BJ (cell line): ENCODE data around the gene TRAK2. TPM values are rescaled to one million over a fixed set of nuclear protein-coding genes. Genes with fewer than 3 reads are reported as not detected.
A peak's percentile ranks its signal among the peaks of the same experiment; 100 is the strongest.

Experiments
- CTCF ChIA-PET: fragments of 350-600 bp; formaldehyde crosslinking; extraction: SDS; loops from one replicate; lab custom pipeline; 2021; ENCODE audit warnings: antibody characterized with exemption, inconsistent platforms; lab: Yijun Ruan, JAX
- POLR2A ChIA-PET: fragments of 300-600 bp; sonication (Branson Sonifier 250); formaldehyde crosslinking; extraction: SDS; loops from one replicate; lab custom pipeline; 2021; ENCODE audit warnings: antibody characterized with exemption; lab: Charles Lee
- DNase-seq: peaks from one replicate; pipeline ENCODE4 v3.0.0-alpha.2; 2011; ENCODE audit warnings: low read depth
- H3K27me3 ChIP-seq: 2 replicates; pipeline ENCODE4 v1.6.0; 2011; ENCODE audit warnings: low read length; ENCODE audit not compliant: control insufficient read depth, insufficient read depth
- H3K36me3 ChIP-seq: 2 replicates; pipeline ENCODE4 v1.5.1; 2011; ENCODE audit warnings: low read length; ENCODE audit not compliant: control insufficient read depth, insufficient read depth
- H3K4me3 ChIP-seq: 2 replicates; pipeline ENCODE4 v1.5.1; 2011; ENCODE audit warnings: low read depth, mild to moderate bottlenecking, control low read depth, low read length
- CTCF ChIP-seq: IDR thresholded peaks from 2 replicates; pipeline ENCODE4 v1.5.1; 2011; ENCODE audit warnings: low read depth, mild to moderate bottlenecking, control low read depth, inconsistent platforms, low read length, moderate library complexity; ENCODE audit not compliant: insufficient read depth
- polyA plus RNA-seq: library from polyadenylated mRNA; depleted of rRNA; stranded (reverse); fragments of >200 nt; gene quantifications from 2 replicates; pipeline ENCODE4 v1.2.3, GENCODE V29; 2011

Gene TRAK2
- polyA plus RNA-seq, 1 experiment = 25.3 TPM

- DNase-seq = no peak
- no peak for TF ChIP-seq CTCF
- ChIA-PET CTCF (no interaction called here), POLR2A (no interaction called here)
- Histone ChIP-seq H3K4me3 (no peak overlapping the region), H3K36me3 (peaks cover 7% of the 10 kb centered on the region), H3K27me3 (no peaks in the 10 kb centered on the region)
Measured at GRCh38 chr2:201460532-201460931, 9.3 kb upstream of the TRAK2 start.

- ChIA-PET CTCF (no interaction called here), POLR2A (no interaction called here)
- Histone ChIP-seq H3K36me3 (peaks cover 4% of the 10 kb centered on the region; the same call in 1 of the 2 replicates), H3K4me3 (no peak overlapping the region), H3K27me3 (no peaks in the 10 kb centered on the region)
- no peak for TF ChIP-seq CTCF
- DNase-seq = no peak
Measured at GRCh38 chr2:201458381-201458780, 7.1 kb upstream of the TRAK2 start.

- DNase-seq = no peak
- no peaks in the 10 kb centered on the region for H3K36me3 ChIP-seq
- ChIA-PET CTCF (interaction anchor here (0.8 to 1.4 kb wide), 4 partner anchors 8 to 166 kb away, joined by 3 to 5 read pairs (median 3); a partner anchor contains a TSS), POLR2A (no interaction called here)
- H3K4me3 ChIP-seq = no peak overlapping the region; the same call in 1 of the 2 replicates
- TF ChIP-seq CTCF = no peak
- H3K27me3 ChIP-seq = no peaks in the 10 kb centered on the region
Measured at GRCh38 chr2:201452922-201453643, 1.8 kb upstream of the TRAK2 start.

- no peak for TF ChIP-seq CTCF
- Histone ChIP-seq H3K36me3 (no peaks in the 10 kb centered on the region), H3K4me3 (peak overlapping the region; percentile 70), H3K27me3 (no peaks in the 10 kb centered on the region)
- CTCF ChIA-PET = interaction anchor here (0.8 to 1.4 kb wide), 4 partner anchors 9 to 167 kb away, joined by 3 to 5 read pairs (median 3); a partner anchor contains a TSS
- DNase-seq = no peak
- POLR2A ChIA-PET = interaction anchor here (0.5 kb wide), 1 partner anchor 326 kb away, joined by 3 read pairs; no protein-coding TSS in a partner anchor
Measured at GRCh38 chr2:201452058-201452921, 1.0 kb upstream of the TRAK2 start.

- CTCF ChIA-PET = interaction anchor here (0.6 to 1.0 kb wide), 2 partner anchors 11 to 380 kb away, joined by 3 read pairs; no protein-coding TSS in a partner anchor
- TF ChIP-seq CTCF = no peak
- peak overlapping the region; percentile 70 for H3K4me3 ChIP-seq
- no peak for DNase-seq
- H3K27me3 ChIP-seq = no peaks in the 10 kb centered on the region
- H3K36me3 ChIP-seq = no peaks in the 10 kb centered on the region
- POLR2A ChIA-PET = interaction anchor here (0.6 kb wide), 2 partner anchors 25 to 41 kb away, joined by 4 to 8 read pairs; no protein-coding TSS in a partner anchor
Measured at GRCh38 chr2:201450954-201451291, 335 bp downstream of the TRAK2 start.
